ENCODE data around the gene RFX2.
"Not testable (repeated sequence)": the region's sequence is repeated elsewhere in the genome, so short reads cannot be mapped to it uniquely, and the experiment has no call there.

Gene RFX2

DNA sequence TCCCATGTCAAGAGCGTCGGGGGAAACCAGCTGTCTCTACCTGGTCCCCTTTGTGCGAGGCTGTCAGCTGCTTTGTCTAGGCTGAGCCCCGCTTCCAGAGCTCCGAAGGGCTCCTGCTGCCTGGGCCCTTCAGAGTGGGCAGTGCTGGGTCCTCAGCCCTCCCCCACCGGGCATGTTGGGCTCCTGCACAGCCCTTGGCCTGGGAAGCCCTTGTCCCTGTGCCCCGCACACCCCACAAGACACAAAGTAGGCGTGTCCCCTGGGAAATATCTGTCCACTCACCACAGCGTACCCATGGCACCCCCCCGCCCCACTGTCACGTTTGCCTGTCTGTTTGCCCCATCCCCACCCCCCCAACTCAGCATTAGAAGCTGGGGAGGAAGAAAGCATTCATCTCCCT lies 92.7 kb downstream of the RFX2 start:
- no peak for DNase-seq (ENCODE audit: low read depth in 4 of 4, low spot score in 1 of 4)

DNA sequence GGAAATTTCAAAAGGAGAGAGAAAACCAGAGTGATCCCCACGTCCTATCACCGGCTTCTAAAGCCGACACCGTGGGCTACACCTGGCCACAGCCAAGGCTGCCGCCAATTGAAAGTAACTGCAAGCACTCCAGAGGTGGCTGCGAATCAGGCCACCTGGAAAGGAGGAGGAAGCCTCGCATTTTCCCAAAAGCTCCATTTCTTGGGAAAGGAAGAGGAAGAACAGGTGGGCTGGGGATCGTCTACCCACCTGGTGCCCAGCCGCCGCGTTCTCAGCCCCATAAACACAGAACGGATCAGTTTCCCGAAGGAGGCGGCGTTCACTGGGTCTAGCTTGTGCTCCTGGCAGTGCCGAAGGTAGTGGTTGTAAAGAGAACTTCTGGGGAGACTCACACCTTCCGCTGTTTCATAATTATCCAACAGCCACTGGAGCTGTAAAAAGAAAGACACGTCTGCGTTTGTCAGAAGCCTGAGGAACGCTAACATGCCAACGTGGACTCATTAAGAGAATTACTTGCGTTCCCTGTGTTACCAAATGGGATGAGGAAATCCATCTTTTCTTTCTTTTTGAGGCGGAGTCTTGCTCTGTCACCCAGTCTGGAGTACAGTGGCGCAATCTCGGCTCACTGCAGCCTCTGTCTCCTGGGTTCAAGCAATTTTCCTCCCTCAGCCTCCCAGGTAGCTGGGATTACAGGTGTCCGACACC lies 94.3 kb downstream of the RFX2 start:
- DNase-seq (ENCODE audit: low read depth in 4 of 4, low spot score in 1 of 4) = no peak

DNA sequence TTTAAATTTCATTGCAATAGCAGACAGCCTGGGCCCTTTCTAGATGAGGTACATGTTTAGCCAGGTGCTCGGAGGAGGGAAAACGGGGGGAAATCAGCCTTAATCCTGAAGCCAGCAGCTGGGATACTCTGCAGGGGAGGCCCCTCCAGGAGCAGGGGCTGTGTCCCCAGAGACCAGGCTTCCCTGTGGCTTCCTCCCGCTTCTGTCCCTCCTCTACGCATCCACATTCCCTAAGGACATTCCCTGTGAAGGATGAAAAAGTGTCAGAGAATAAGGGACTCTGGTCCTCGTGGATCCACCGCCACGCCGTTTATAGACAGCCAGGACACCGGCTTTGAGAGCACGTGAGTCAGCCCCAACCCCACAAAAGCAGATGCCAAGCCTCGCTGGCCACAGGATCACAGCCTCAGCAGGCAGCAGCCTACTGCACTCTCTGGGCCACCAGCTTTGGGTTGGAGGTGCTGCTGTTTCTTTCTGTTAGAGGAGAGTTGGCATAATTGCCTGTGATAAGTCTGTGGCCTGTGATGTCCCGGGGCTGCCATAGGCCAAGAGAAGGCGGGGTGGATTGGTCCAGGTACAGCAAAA lies 95.7 kb downstream of the RFX2 start:
- no peak for DNase-seq (ENCODE audit: low read depth in 4 of 4, low spot score in 1 of 4)

DNA sequence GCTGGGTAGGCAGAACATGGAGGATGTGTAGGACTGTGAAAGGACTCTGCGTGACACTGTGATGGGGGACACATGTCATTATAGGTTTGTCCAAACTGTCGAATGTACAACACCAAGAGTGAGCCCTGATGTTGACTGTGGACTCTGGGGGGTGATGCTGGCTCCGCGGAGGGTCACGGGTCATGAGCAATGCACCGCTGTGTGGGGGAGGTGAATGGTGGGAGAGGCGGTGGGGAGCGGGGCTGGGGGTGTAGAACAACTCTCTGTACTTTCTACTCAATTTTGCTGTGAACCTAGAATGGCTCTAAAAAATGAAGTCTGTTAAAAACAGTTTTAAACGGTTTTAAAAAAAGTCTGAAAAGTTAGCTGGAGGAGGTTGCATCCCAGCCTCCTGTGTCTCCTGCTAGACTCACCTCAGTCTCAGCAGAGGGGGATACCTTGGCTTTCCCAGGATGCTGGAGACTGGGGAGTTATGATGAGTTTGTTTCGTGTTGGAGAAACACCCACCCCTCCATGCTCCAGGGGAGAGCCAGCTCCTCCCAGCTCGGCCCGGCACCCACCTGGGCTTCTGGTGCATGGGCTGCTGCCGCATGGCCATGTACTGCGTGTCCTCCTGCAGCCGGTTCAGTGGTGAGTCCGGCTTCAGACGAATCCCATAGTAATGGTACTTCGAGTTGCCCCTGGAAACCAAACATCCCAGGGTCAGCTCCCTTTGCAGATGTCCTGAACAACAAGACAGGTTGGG lies 97.7 kb downstream of the RFX2 start:
- no peak for DNase-seq (ENCODE audit: low read depth in 4 of 4, low spot score in 1 of 4)

DNA sequence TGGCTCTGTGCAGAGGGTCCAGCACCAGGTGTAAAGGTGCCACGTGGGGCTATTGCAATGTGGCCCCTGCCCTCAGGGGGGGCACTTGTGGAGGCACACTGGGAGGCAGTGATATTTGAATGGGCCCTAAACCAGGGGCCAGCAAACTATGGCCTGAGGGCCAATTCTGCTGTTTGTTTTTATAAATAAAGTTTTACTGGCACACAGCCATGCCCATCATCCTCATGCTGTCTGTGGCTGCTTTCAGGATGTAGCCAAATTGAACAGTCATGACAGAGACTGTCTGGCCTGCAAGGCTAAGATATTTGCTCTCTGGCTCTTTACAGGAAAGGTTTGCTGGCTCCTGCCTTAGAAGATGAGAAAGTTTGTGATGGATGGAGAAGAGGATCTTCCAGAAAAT lies 98.5 kb downstream of the RFX2 start:
- no peak for DNase-seq (ENCODE audit: low read depth in 4 of 4, low spot score in 1 of 4)

DNA sequence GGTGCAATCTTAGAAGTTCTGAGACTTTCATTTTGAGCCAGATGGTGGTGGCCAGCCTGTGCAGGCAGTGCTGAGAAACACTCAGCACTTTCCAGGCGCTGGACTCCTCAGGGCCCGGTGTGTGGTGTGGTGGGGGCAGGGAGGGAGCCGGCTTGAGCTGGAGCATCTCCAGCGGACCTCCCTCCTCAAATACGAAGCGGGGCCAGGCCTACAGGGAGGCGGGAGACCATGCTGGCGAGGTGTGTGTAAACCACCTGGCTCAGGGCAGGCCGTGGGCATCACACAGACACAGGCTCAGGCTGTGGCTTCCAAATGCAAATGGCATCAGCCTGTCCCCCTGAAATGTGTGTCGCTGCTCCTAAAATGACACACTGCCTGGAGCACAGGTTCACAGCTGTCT lies 99.1 kb downstream of the RFX2 start:
- DNase-seq (ENCODE audit: low read depth in 4 of 4, low spot score in 1 of 4) = no peak

DNA sequence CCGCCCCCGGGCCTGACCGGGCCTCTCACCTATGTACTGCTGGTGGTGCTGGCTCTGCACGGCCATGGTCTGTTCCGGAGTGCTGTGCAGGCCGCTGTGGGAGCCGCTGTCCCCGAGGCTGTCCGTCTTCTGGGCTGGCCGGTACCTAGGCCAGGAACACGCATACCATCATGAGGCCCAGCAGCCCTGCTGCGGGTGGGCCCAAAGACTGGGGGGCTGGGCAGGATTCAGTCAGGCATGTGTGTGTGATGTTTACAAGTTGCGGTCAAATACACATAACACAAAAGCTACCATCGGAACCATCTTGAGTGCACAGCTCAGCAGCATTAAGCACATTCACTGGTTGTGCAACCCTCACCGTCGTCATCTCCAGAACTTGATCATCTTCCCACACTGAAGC lies 100.2 kb downstream of the RFX2 start:
- DNase-seq (ENCODE audit: low read depth in 4 of 4, low spot score in 1 of 4) = no peak

DNA sequence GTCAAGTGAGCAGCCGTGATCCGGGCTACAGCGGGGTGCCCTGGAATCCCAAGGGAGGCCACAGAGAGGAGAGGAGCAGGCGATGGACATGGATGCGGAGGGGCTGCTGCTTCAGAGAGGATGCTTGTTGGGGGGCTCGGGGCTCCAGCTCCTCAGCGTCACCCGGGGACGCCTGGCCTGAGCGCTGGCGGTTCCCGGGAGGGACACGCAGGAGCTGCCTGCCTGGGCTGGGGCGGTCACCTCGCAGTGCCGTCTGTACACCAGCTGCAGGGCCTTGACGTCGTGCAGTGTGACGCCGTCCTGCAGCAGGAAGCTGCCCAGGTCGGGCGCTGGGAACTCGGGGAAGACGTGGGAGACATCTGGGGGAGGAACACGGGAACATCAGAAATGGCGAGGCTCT lies 102.4 kb downstream of the RFX2 start:
- DNase-seq (ENCODE audit: low read depth in 4 of 4, low spot score in 1 of 4) = no peak

DNA sequence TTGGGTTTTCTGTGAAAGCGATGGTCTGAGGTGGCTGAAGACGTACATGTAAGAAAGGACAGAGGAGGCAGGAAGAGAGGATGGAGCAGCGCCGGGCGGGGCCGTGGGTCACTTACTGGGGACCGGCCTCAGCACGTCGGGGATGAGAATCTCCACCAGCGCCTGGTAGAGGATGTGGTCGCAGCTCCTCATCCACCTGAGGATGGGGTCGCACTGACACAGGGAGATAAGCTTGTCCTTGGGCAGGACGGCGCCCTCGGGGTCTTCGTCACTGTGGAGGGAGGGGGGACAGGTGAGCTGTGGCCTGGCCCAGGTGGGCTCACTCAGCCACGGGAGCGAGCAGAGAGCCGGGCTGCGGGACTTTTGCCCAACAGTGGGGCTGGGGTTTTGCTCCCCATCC lies 103.4 kb downstream of the RFX2 start:
- DNase-seq (ENCODE audit: low read depth in 4 of 4, low spot score in 1 of 4) = no peak

DNA sequence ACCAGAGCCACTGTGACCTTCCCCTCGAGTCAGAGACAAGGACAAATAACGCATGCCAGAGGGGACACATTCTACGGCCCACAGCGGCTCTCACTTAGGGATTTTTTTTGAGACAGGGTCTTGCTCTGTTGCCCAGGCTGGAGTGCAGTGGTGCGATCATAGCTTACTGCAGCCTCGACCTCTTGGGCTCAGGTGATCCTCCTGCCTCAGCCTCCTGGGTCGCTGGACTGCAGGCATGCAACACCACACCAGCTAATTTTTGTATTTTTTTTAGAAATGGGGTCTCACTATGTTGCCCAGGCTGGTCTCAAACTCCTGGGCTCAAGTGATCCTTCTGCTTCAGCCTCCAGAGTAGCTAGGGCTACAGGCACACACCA lies 104.2 kb downstream of the RFX2 start:
- not testable (repeated sequence) for DNase-seq (ENCODE audit: low read depth in 4 of 4, low spot score in 1 of 4)

DNA sequence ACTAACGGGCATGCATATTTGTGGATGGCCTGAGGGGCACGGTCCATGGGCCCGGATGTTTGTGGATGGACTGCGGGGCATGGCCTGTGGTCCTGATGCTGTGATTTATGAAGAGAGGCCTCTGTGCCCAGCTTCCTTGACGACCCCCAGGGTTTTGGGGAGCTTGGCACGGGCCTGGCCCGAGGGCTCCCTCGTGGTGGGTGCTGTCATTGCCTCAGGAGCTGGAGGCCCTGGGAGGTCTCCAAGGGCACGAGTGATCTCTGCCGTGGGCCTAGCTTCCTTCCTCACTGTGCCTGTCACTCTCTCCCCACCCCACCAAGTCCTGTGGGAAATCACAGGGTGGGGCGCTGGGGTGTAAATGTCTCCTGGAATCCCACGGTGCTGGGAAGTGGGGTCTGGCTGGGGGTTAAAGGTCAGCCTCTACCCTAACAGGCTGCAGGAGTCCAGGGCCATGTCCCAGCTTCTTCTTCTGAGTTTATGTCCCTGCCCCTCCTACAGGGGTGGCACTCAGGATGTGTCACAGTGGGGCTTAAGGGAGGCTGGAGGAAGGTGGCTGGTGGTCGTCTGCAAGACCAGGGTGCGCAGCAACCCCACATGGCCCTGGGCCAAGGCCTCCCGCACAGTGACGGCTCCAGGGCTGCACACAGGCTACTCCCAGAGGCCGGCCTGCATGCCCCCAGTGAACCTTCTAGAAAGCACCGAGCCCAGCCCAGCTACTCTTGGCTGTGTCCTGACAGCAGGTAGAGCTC lies 104.8 kb downstream of the RFX2 start:
- DNase-seq (ENCODE audit: low read depth in 4 of 4, low spot score in 1 of 4) = no peak

DNA sequence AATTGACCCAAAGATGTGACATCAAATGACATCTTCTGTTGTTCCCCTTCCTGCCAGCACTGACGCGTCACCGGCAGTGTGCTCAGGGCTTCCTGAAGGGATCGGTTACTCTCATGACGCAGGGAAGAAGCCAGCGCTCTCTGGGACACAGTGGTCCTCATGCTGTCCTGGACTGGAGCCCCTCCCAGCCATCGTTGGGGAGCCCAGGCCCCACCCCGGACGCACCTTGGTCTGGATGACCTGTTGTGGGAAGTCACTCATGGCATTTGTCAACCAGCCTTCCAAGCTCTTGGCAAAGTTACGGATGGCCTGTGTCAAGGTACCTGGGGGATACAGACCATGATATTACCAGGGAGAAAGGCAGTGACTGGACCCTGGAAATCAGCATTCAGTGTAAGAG lies 106.3 kb downstream of the RFX2 start:
- DNase-seq (ENCODE audit: low read depth in 4 of 4, low spot score in 1 of 4) = no peak

DNA sequence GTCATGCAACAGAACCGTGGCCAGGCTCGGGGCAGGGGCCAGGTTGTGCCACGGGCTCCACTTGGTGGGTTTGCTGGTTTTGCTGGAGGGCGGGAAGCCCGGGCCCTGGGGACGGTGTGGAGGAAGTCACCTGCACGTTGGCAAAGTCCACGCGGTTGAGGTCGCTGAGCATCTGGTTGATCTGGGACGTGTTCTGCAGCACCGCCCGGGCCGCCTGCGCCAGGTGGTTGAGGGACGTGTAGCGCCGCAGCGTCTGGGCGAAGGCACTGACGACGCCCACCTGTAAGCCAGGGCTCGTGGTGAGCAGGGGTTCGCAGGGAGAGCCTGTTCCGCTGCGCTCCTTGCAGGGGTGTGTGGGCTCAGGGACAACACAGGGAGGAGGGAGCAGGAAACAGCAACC lies 107.7 kb downstream of the RFX2 start:
- no peak for DNase-seq (ENCODE audit: low read depth in 4 of 4, low spot score in 1 of 4)

DNA sequence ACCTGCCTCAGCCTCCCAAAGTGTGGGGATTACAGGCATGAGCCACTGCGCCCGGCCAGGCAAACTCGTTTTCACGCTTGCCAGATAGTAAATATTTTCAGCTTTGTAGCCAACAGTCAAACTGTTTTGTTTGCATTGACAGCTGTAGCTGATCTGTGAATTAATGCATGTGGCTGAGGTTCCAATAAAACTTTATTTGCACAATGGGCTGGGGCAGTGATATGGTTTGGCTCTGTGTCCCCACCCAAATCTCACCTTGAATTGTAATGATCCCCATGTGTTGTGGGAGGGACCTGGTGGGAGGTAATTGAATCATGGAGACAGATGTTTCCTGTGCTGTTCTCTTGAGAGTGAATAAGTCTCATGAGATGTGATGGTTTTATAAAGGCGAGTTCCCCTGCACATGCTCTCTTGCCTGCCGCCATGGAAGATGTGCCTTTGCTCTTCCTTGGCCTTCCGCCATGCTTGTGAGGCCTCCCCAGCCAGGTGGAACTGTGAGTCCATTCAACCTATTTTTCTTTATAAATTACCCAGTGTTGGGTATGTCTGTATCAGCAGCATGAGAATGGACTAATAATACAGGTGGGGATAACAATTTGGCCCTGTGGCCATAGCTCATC lies 110.0 kb downstream of the RFX2 start:
- no peak for DNase-seq (ENCODE audit: low read depth in 4 of 4, low spot score in 1 of 4)

DNA sequence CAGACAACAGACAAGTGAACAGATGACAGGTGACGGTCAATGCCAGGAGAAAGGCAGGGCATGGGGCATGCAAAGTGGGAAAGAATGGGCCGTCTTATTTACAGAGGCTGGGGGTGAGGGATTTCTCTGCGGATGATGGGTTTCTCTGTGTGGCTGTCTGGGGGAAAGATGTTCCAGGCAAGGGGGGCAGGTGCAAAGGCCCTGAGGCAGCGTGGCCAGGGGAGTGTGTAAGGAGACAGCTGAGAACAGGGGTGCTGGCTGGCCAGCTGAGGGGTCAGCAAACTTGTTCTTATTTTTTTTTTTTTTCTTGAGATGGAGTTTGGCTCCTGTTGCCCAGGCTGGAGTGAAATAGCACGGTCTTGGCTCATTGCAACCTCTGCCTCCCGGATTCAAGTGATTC lies 110.6 kb downstream of the RFX2 start:
- DNase-seq (ENCODE audit: low read depth in 4 of 4, low spot score in 1 of 4) = no peak

DNA sequence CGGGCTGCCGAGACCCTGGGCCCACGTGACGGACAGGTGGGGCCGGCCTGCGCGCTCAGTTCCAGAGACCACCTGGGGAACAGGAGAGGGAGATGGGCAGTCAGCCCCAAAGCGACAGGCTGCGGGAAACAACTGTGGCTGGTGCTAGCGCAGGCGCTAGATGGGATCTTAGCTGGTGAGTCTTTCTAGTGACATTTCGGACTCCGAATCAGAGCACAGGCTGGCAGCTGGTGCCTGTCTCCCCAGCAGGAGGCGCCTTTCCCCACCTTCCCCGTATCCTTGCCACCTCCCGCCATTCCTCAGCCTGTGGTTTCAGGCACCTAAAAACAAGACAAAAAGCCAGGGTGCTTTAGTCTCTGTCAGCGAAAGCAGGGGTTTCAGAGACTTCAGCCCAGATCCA lies 112.9 kb downstream of the RFX2 start:
- DNase-seq (ENCODE audit: low read depth in 4 of 4, low spot score in 1 of 4) = no peak

DNA sequence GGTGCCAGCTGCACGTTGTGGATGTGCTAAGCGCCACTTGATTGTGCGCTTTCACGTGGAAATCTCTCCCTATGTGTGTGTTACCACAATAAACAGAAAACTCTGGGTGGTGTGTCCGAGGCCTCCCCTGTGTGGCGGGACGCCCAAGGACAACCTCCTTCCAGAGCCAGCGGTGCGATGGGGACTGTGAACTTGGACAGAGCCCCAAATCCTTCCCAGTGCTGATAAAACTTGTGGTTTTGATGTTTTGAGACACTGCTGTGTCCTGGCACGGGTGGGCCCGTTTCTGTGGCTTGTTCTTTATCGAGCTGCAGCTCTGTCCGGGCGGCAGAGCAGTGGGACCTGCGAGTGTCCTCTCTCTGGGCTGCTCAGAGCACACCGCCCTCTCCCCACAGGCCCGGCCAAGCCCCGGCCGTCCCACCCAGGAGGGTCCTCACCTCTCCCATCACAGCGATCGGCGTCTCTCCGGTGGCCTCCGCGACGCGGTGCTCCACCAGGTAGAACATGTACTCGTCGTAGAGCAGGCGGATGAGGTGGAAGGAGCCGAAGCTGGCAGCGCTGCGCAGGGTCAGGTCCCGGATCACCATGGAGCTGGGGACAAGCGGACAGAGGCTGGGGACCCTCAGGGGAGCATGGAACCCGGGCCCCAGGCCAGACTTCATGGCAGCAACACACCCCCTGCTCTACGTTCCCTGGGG lies 113.5 kb downstream of the RFX2 start:
- no peak for DNase-seq (ENCODE audit: low read depth in 4 of 4, low spot score in 1 of 4)

DNA sequence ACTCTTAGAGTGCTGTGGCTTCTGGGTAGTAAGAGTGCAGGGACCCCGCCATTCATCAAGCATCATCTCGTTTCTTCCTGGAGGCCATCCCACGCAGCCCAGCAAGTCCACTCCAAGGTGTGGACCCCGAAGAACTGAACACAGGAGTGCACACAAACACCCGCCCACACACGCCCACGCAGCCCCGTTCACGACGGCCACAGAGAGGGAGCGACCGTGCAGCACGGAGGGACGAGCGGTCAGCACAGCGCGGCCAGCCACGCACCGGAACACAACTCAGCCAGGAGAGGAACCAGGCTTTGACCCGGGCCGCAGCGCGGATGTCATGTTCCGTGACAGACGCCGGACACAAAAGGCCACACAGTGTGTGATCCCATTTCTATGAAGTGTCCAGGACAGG lies 114.2 kb downstream of the RFX2 start:
- DNase-seq (ENCODE audit: low read depth in 4 of 4, low spot score in 1 of 4) = no peak

DNA sequence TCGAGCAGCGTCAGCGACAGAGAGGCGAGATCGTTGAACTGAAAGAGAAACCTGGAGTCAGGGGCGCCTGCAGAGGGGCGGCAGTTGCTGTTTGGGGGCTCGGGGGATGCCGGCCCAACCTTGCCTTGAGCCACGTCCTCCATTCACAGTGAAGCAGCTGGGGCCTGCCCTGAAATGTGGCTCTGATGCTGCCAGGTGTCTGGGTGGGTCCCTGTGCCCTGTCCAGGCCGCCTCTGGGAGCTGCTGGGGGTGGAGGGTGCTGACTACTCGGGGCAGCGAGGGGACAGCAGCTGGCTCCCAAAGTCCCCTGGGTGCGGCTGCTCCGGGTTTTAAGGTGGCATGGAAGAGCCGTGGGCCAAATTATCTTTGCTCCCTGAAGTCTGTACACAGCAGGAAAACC lies 114.7 kb downstream of the RFX2 start:
- no peak for DNase-seq (ENCODE audit: low read depth in 4 of 4, low spot score in 1 of 4)

DNA sequence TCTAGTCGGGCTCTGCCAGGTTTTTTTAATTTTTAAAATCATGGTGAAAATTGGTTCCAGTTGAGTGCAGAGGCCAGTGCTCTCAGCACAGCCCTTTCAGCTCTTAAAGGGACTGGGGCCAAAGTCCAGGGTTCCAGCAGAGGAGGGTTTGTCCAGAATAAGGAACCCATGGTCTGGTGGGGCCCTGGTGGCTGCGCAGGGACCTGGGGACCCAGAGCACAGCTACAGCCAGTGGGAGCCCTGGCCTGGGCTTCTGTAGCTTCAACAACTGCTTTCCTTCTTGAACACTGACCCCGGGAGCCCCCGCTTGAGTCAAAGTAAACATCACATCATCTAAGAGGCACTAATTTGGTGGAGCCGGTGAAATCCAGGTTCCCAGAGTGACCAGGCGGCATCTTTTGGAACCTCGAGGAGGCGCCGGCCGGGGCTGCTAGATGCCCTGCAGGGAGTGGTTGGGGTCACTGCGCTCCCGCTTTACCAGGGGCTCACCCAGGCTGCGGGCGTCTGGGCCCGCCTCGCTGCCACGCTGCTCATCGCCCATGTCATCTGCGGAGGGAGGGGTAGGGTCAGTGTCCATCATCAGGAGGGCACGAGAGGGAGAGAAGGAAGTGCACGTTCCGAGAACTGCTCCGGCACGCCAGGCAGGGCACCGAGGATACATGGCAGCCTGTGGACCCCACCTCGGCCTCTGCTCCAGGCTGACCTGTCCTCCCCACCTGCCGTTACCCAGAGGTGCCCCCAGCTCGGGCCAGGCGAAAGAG lies 115.7 kb downstream of the RFX2 start:
- no peak for DNase-seq (ENCODE audit: low read depth in 4 of 4, low spot score in 1 of 4)
